ENCODE results near the gene ZNF695.

ZNF695 gene

GRCh38 chr1:246954126-246954525 lies 53.7 kb downstream of the ZNF695 start:
- Histone ChIP-seq H3K4me1 (ENCODE audit: control insufficient read depth, low read depth, low read length) (no peaks in the 10 kb centered on the region), H3K27me3 (ENCODE audit: control insufficient read depth, insufficient read depth, low read length) (no peaks in the 10 kb centered on the region), H3K4me3 (ENCODE audit: low read length) (no peak overlapping the region), H3K9me3 (ENCODE audit: control insufficient read depth, low read depth, low read length) (no peaks in the 10 kb centered on the region), H3K27ac (ENCODE audit: low read length) (no peak overlapping the region), H3K9ac (ENCODE audit: low read length) (no peak overlapping the region), H3K36me3 (ENCODE audit: control insufficient read depth, low read depth, low read length) (no peaks in the 10 kb centered on the region)

GRCh38 chr1:246951413-246951812 lies 56.4 kb downstream of the ZNF695 start:
- H3K27me3 ChIP-seq (ENCODE audit: control insufficient read depth, insufficient read depth, low read length): no peaks in the 10 kb centered on the region

GRCh38 chr1:246949956-246950355 lies 57.9 kb downstream of the ZNF695 start:
- Histone ChIP-seq H3K4me1 (ENCODE audit: control insufficient read depth, low read depth, low read length) (no peaks in the 10 kb centered on the region), H3K4me3 (ENCODE audit: low read length) (no peak overlapping the region), H3K36me3 (ENCODE audit: control insufficient read depth, low read depth, low read length) (no peaks in the 10 kb centered on the region), H3K27me3 (ENCODE audit: control insufficient read depth, insufficient read depth, low read length) (no peaks in the 10 kb centered on the region), H3K27ac (ENCODE audit: low read length) (no peak overlapping the region), H3K9me3 (ENCODE audit: control insufficient read depth, low read depth, low read length) (no peaks in the 10 kb centered on the region), H3K9ac (ENCODE audit: low read length) (no peak overlapping the region)

More at GRCh38 chr1:246951413-246951812, 56.4 kb downstream of the ZNF695 start:
- Histone ChIP-seq H3K4me1 (ENCODE audit: control insufficient read depth, low read depth, low read length) (no peaks in the 10 kb centered on the region), H3K36me3 (ENCODE audit: control insufficient read depth, low read depth, low read length) (no peaks in the 10 kb centered on the region), H3K9me3 (ENCODE audit: control insufficient read depth, low read depth, low read length) (no peaks in the 10 kb centered on the region), H3K27ac (ENCODE audit: low read length) (no peak overlapping the region), H3K4me3 (ENCODE audit: low read length) (no peak overlapping the region), H3K9ac (ENCODE audit: low read length) (no peak overlapping the region)

- Histone ChIP-seq H3K27me3 (ENCODE audit: control insufficient read depth, insufficient read depth, low read length) (no peaks in the 10 kb centered on the region), H3K36me3 (ENCODE audit: control insufficient read depth, low read depth, low read length) (no peaks in the 10 kb centered on the region), H3K9me3 (ENCODE audit: control insufficient read depth, low read depth, low read length) (no peaks in the 10 kb centered on the region), H3K27ac (ENCODE audit: low read length) (no peak overlapping the region), H3K9ac (ENCODE audit: low read length) (no peak overlapping the region), H3K4me1 (ENCODE audit: control insufficient read depth, low read depth, low read length) (no peaks in the 10 kb centered on the region), H3K4me3 (ENCODE audit: low read length) (no peak overlapping the region)
These were observed 60.6 kb downstream of the ZNF695 start for GRCh38 chr1:246947255-246947654.

GRCh38 chr1:246946366-246946765 lies 61.5 kb downstream of the ZNF695 start:
- no peak overlapping the region for H3K27ac ChIP-seq (ENCODE audit: low read length)
- no peaks in the 10 kb centered on the region for H3K4me1 ChIP-seq (ENCODE audit: control insufficient read depth, low read depth, low read length)
- H3K27me3 ChIP-seq (ENCODE audit: control insufficient read depth, insufficient read depth, low read length): no peaks in the 10 kb centered on the region
- H3K9me3 ChIP-seq (ENCODE audit: control insufficient read depth, low read depth, low read length): no peaks in the 10 kb centered on the region
- H3K4me3 ChIP-seq (ENCODE audit: low read length): no peak overlapping the region
- H3K9ac ChIP-seq (ENCODE audit: low read length): no peak overlapping the region
- H3K36me3 ChIP-seq (ENCODE audit: control insufficient read depth, low read depth, low read length): no peaks in the 10 kb centered on the region
